Left hindlimb (tissue), 1 donor: ENCODE measurements around the gene SLC6A12.
A peak's percentile ranks its signal among the peaks of the same experiment; 100 is the strongest.
"Not testable (repeated sequence)": the region's sequence is repeated elsewhere in the genome, so short reads cannot be mapped to it uniquely, and the experiment has no call there.

Experiments used
- DNase-seq: peaks from one replicate; pipeline ENCODE4 v3.0.0-alpha.2; 2018

SLC6A12 gene

GRCh38 chr12:234019-234418 lies 20.1 kb upstream of the SLC6A12 start:
- no peak for DNase-seq

DNA sequence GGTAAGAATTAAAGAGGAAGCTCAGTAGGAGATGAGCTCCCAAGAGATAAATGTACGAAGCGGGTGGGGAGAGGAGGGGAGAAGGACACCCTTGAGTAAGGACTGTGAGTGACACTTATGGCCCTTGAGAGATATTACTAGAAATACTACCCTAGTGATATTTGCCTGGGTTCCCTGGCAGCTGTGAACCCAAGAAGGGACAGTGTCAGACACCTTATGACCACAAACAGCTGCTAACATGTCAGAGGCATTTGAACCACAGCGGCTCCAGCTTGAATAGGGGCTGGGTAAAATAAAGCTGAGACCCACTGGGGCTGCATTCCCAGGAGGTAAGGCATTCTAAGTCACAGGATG lies 19.6 kb upstream of the SLC6A12 start:
- no peak for DNase-seq

- peak; percentile 64 for DNase-seq
Measured at GRCh38 chr12:232731-233614, 19.0 kb upstream of the SLC6A12 start.

DNA sequence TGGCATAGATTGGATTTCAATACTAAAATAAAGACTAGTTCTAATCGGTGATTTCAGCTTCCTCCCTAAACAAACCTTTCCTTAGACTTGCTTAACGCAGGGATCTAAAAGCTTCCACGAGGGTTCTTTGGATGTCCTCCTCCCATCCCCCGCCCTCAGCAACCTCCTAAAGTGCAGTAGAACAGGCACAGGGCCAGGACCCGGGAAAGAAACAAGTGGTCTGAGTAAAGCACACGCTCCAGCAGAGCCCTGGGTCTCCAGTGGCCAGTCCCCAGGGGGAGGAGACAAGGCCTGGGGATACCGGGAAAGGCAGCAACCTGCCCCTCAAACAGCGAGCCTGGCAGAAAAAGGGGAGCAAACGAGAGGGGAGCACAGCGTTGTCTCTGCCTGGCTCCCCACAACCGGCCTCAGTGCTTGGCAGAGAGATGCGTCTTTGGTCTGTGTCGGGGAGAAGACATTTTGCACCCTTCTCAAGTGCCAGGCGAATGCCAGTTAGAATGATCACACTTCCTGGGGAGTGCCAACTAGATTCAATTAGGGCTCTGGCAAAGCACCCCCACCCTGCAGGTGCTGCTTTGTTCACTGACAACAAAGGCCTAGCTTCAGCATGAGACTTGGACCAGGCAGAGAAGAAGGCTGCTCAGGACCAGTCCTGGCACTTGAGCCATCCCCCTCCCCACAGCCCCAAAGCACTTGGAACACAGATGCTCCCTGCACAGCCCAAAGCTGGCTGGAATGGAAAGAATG lies 17.1 kb upstream of the SLC6A12 start:
- DNase-seq = no peak

DNA sequence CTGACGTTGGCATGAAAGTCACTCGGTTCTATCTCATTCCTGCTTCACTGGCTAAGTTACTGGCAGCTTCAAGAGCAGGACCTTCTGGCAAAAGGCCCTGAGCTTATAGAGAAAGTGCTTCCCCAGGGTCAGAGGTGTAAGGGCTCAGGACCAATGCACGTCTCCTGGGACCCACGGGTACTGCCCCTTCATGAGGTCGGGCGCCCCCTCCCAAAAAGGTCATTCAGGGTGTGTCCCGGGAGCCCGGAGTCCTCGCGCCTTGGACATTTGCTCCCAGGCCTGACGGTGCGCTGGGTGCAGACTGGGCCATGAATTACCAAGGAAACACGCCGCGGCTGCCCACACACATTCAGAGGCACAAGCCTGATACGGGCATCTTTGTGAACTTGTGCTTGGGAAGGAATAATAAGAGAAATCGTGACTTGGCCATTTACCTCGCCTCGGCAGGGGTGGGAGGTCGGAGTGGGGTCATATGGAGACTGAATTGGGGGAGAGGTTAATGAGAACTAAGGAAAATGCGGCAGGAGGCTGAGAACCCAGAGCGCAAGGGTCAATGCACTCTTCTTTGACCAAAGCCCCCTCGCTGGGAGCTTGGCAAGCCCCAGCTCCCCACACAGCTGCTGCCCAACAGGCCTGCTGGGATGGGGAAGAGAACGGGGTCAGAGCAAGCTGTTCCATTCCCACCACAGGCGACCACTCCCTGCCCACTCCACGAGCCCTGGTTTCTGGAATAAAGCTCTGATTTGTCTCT lies 15.7 kb upstream of the SLC6A12 start:
- no peak for DNase-seq

DNA sequence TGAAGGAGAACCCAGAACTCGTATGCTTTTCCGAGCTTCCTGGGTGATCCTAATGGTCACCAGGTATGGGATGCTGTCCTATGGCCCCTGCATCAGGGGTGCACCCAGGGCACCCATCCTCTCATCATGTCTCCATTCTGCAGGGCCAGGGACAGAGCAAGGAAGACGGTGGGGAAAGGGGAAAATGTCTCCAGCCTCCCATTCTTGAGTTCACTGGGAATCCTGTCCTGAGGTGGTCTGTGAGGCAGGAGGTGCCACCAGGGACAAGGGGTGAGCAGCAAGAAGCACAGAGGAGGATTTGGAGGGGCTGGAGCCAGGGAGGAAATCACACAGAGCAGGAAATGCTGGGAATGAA lies 14.9 kb upstream of the SLC6A12 start:
- no peak for DNase-seq

DNA sequence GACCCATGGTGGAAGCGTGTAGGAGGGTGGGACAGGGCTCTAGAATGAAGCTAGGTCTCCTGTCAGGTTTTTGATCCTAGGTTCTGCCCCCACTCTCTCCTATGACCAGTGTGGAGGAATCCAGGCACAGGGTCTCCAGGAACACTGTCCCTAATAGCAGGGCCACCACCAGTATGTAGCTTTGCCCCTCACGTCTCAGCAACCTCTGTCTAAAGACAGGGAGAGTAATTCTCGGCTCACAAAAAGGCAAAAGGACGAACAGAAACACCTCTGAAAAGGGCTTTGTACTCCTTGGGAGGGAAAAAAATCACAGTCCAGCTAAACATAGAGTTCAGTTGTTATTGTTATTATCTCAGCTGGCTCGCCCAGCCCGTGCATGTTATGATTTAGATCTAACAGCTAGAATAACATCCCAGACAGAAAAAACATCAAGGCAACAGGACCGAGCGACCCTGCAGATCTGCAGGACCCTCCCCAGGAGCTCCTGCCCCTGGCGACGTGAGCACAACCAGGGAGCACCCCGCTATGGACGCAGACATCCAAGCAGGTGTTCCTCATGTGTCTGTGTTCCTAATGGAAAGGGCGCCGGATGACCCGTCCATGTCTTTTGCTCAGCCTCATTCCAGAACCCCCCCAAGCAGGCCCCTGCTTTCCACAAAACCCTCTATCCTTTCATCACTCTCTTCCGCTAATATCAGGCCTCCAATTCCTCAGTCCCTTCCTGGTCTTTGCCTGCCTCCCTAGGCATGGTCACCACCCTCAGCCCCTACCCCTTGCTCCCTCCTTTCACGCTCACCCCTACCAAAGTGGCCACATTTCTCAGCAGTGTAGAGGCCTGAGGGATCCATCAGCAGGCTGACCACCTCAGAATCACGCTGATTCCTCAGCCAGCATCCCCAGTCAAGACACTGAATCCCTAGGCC lies 14.2 kb upstream of the SLC6A12 start:
- DNase-seq = no peak

DNA sequence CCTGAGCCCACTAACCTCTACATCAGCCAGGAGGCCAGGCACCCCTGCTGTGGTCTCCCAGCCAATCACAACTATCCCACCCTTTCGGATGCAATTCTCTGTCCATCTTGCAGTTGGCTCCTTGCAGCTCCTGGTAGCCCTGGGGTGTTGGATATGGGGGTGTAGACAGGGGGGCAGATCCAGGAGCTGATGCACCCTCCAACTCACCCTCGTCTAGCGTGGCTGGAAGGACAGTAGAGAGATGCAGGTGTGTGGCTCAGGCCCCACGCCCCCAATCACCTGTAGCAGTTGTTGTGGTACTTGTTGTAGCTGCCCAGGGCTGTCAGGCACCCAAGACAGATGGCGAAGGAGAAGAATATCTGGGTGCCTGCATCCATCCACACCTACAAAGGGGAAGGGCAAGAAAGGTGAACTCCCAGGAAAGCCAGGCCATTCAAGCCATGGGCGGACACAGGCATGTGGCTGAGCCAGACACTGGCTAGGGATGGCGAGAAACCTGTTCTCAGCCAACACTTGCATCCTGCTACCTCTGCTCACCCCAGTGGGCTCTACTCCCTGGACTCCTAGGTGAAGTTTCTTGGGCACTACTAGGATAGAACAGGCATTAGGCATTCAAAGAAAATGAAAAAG lies 13.4 kb upstream of the SLC6A12 start:
- DNase-seq = no peak

DNA sequence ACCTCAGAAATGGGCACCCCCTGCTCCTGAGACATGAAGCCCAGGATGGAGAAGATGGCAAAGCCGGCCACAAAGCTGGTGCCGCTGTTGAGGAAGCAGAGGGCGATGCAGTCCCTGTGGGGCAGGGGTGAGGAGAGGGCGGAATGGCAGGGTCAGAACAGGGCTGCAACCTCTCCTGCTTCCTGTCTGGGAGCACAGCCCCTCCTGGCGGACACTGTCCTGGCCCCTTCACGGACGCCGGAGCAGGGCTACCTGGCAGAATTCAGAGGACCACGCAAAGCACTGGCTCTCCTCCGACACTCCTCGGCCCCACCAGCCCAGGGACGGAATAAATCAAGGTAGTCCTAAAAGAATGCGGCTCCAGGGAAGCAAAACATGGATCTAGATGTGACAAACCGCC lies 12.4 kb upstream of the SLC6A12 start:
- no peak for DNase-seq

- DNase-seq = no peak
Measured at GRCh38 chr12:225012-225411, 11.1 kb upstream of the SLC6A12 start.

GRCh38 chr12:224330-224729 lies 10.4 kb upstream of the SLC6A12 start:
- DNase-seq = no peak

GRCh38 chr12:223841-224240 lies 9.9 kb upstream of the SLC6A12 start:
- no peak for DNase-seq

GRCh38 chr12:221736-222135 lies 7.8 kb upstream of the SLC6A12 start:
- DNase-seq = no peak

DNA sequence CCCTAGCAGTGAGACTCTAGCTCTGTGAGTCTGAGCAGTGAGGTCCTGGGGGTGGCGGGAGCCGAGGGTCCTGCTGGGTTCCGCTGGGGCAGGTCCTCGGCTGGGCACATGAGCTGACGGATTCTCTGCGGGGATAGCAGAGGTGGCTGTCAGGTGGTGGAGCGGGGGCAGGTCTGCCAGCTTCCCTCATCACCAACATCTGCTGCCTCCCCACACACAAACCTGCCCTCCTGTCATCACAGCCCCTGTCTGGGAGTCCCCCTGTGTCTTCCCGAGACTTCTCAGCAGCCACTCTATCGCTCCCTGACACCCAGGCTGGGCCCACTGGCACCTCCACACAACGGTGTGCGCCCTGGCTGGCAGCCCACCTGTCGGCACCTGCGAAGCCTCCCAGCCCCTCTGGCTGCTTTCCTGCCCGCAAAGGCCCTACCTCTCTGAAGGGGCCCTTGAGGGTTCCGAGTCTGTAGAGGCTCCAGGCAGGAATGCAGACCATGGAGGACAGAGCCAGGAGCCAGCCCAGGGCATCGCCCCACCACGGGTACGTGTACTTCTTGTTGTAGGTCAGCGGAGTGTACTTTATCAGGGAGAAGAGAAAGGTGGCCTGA lies 7.1 kb upstream of the SLC6A12 start:
- no peak for DNase-seq

- DNase-seq = no peak
Measured at GRCh38 chr12:220491-220890, 6.5 kb upstream of the SLC6A12 start.

DNA sequence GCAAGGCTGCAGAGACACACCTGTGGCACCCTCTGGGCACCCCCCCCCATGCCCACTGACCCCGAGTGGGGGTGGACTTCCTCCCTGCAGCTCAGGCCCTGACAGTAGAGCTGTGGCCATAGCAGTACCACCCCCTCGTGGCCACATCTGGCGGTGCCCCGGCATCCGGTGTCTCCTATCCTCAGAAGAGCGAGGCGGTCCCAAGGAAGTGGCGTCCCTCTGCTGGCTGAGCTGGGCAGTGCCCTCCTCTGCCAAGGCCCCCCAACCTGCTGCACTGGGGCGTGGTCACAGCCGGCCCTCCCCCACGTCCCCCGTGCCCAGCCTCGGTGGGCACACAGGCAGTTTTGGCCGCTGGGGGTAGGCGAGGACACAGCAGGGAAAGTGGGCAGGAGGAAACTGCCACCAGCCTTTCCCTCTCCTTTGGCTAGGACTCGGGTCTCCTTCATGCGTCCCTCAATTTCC lies 6.0 kb upstream of the SLC6A12 start:
- peak; percentile 53 for DNase-seq

- no peak for DNase-seq
Measured at GRCh38 chr12:218728-219590, 5.0 kb upstream of the SLC6A12 start.

- DNase-seq = no peak
Measured at GRCh38 chr12:218221-218620, 4.3 kb upstream of the SLC6A12 start.

GRCh38 chr12:217029-217428 lies 3.1 kb upstream of the SLC6A12 start:
- not testable (repeated sequence) for DNase-seq

DNA sequence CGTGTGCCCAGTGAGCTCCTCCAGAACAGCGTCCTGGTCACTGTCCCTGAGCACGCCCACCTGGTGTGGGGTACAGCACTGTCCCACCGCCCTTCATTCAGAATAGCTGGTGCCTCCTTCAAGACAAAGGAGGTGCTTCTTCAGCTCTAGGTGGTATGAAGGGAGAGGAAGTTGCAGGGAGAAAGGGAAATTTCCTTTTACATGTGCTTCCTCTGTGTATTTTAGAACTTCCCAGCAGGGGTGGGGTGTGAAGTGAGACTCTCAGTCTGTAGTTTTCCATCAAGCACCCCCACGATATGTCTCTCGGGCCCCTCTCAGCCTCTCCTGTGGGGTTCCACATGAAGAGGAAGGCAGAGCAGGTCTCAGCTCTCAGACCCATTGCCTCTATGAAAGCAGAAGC lies 1.2 kb upstream of the SLC6A12 start:
- no peak for DNase-seq

DNA sequence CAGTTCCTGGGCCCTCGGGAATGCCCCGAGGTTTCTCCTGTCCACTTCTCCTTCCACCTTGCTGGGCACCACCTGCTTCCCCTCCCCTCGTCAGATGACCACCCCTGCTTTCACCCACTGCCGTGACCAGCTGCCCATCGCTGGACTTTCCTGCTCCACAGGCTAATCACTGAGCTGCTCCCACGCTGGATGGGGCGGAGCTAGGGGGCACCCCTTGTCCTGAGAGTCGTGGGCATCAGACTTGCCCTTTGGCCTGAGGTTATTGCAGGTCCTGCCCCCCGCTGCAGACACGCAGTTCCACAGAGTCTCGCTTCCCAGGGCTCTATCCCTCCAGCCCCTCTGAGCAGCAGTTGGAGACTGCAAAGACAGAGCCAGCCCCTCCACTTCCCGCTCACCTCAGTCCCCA lies 427 bp downstream of the SLC6A12 start:
- DNase-seq = no peak
